Naive thymus-derived CD8-positive, alpha-beta T cell (primary cell): ENCODE data around the gene PRDM11. TPM values are rescaled to one million over a fixed set of nuclear protein-coding genes. Genes with fewer than 3 reads are reported as not detected.

Experiments
- ATAC-seq, 2 donors: fragments of 150-1000 bp; cut with Tn5 transposase in 1 of 2; sonication (Bioruptor Pico), chemical (Tn5 transposase) in 1 of 2; 1 replicate in 1 of 2; 2 replicates in 1 of 2; pipeline ENCODE4 v1.10.0; 2021; ENCODE audit warnings: mild to moderate bottlenecking in 2 of 2, moderate library complexity in 2 of 2
- POLR2A ChIA-PET: fragments of 350-600 bp; sonication (Branson Sonifier 250); formaldehyde crosslinking; loops from one replicate; lab custom pipeline; 2021; ENCODE audit warnings: antibody characterized with exemption; lab: Charles Lee
- DNase-seq, 10 donors: peaks; one replicate each; pipeline versions ENCODE4 v3.0.0 to v3.0.0-alpha.2; 2020 to 2022
- H3K27ac Mint-ChIP-seq, 10 donors: one replicate each; pipeline ENCODE4 v1.8.0; 2020 to 2022; ENCODE audit warnings: mild to moderate bottlenecking in 10 of 10, mixed read lengths in 10 of 10, moderate library complexity in 4 of 10, inconsistent platforms in 1 of 10
- H3K27me3 Mint-ChIP-seq, 5 donors: one replicate each; pipeline ENCODE4 v1.8.0; 2021 to 2022; ENCODE audit warnings: mixed read lengths in 5 of 5
- H3K36me3 Mint-ChIP-seq, 3 donors: one replicate each; pipeline ENCODE4 v1.8.0; 2020 to 2022; ENCODE audit warnings: mixed read lengths in 3 of 3, mild to moderate bottlenecking in 2 of 3, inconsistent platforms in 1 of 3
- H3K4me1 Mint-ChIP-seq, 4 donors: one replicate each; pipeline ENCODE4 v1.8.0; 2021 to 2022; ENCODE audit warnings: mixed read lengths in 4 of 4
- H3K4me3 Mint-ChIP-seq, 10 donors: one replicate each; pipeline ENCODE4 v1.8.0; 2020 to 2022; ENCODE audit warnings: mild to moderate bottlenecking in 10 of 10, mixed read lengths in 10 of 10, moderate library complexity in 6 of 10, inconsistent platforms in 1 of 10
- H3K9me3 Mint-ChIP-seq, 9 donors: one replicate each; pipeline ENCODE4 v1.8.0; 2020 to 2022; ENCODE audit warnings: mixed read lengths in 9 of 9, mild to moderate bottlenecking in 3 of 9, inconsistent platforms in 1 of 9, moderate library complexity in 1 of 9
- polyA plus RNA-seq, 3 donors: library from polyadenylated mRNA; unstranded; fragments of 300-500 nt; fragmentation: Illumina TruSeq; gene quantifications; one replicate each; pipeline ENCODE4 v1.2.3, GENCODE V29; 2021
- total RNA-seq, 8 experiments: library from RNA in 2 of 8; stranded (reverse) in 2 of 8; gene quantifications; one replicate each; pipeline ENCODE4 v1.2.3 and lab custom pipeline; 2021 to 2026

Gene PRDM11
- total and polyA plus RNA-seq, 5 experiments from 2014 or later = 0.49 to 12.0 (median 1.4) TPM

DNA sequence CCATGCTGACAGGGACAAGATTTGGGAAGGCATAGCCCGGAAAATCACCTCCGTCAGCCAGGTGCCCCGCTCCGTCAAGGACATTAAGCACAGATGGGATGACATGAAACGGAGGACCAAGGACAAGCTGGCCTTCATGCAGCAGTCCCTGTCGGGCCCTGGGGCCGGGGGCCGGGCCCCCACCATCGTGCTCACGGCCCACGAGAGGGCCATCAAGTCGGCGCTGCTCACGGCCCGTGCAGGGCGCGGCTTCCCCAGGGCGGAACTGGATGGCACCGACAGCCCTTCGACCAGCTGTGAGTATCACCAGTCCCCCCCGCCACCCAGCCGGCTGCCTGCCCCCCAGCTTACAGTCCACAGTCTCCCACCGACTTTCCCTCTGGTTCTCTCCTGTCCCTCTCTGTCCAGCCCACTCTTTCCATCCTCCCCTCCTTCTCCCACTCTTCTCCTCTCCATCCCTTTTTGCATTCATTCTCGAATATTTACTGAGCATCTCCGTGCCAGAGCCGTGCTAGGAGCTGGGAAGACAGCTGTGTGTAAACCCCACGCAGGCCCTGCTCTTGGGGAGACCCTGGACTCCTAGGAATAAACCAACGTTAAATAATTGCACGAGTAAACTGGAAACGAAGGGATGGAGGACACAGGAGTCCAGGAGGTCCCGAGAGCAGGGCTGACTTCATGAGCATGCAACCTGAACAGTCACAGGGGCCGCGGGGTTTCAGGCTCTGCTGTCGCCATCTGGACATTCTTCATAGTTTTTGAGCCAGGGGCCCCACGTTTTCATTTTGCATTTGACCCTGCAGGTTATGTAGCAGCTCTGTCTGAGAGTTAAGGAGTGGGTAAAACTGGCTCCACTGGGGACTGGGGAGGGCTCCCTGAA, 62.8 kb downstream of the PRDM11 start:
- DNase-seq = no peak
- Mint-ChIP-seq H3K4me1 (peaks cover 5 to 17% (median 11%) of the 10 kb centered on the region in 4 donors), H3K27ac (peak overlapping the region in 2 of 10 donors; percentile 53 to 88), H3K9me3 (no peaks in the 10 kb centered on the region), H3K36me3 (peaks cover 4 to 52% (median 16%) of the 10 kb centered on the region in 3 donors), H3K27me3 (no peaks in the 10 kb centered on the region), H3K4me3 (no peak overlapping the region)
- POLR2A ChIA-PET = no interaction called here
- ATAC-seq = no peak

DNA sequence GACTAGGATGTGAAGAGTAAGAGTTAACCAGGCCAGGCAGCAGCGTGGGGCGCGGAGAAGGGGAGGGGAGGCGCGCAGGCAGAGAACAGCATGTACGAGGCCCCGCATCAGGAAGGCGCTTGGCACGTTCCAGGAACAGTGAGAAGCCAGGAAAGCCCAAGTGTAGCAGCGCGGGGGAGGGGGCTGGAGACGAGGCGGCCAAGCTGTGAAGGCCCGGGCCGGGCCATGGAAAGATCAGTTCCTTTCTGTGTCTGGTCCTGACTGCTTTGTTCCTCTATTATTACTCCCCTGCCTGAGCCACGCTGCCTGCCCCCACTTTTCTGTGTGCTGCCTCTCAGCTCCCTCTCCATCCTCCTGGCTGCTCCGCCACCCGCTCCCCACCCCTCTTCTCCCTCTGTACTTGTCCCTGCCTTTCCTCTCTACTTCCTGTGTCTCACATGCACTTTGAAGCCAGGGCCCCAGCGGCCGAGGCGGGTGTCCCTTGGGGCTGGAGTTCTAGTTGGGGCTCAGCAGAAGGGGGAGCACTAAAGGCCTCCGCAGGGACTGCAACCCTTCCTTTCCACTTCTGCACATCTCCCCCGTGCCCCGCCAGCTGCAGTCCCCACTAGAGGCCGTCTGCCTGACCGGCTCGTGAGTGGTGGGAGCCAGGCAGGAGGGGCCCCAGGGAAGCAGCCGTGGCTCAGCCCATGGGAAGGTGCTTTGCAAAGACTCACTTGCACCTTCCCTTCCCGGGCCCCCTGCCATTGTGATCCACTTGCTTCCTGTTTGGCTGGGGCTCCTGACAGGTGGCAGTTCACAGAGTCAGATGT, 63.7 kb downstream of the PRDM11 start:
- peaks cover 5 to 17% (median 12%) of the 10 kb centered on the region in 4 donors for H3K4me1 Mint-ChIP-seq
- POLR2A ChIA-PET = no interaction called here
- no peaks in the 10 kb centered on the region for H3K27me3 Mint-ChIP-seq
- H3K9me3 Mint-ChIP-seq = no peaks in the 10 kb centered on the region
- peak overlapping the region in 1 of 10 donors; percentile 14 for H3K4me3 Mint-ChIP-seq
- no peak for ATAC-seq
- peak overlapping the region in 2 of 10 donors; percentile 53 to 81 for H3K27ac Mint-ChIP-seq
- no peak for DNase-seq
- peaks cover 4 to 50% (median 16%) of the 10 kb centered on the region in 3 donors for H3K36me3 Mint-ChIP-seq

DNA sequence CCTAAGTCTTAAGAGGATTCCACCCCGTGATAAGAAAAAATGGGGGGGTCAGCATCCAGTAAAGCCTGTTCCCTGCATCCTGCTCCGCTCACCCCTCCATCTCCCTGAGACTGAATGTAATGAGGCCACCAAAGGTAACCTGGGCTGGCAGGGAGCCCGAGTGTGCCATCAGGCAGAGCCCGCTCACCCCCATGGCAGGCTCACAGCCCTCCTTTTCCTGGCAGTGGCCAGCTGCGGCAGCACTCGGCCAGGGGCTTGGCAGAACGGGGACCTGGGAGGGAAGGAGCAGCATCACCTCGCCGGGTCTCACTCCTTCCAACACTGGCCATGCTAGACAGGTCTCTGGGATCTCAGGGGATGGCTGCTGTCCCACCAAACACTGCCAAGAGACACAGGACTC, 64.4 kb downstream of the PRDM11 start:
- ATAC-seq = no peak
- Mint-ChIP-seq H3K27me3 (no peaks in the 10 kb centered on the region), H3K36me3 (peaks cover 4 to 45% (median 16%) of the 10 kb centered on the region in 3 donors), H3K4me1 (peaks cover 5 to 20% (median 11%) of the 10 kb centered on the region in 4 donors), H3K27ac (no peak overlapping the region), H3K9me3 (no peaks in the 10 kb centered on the region), H3K4me3 (no peak overlapping the region)
- POLR2A ChIA-PET = no interaction called here
- DNase-seq = no peak

DNA sequence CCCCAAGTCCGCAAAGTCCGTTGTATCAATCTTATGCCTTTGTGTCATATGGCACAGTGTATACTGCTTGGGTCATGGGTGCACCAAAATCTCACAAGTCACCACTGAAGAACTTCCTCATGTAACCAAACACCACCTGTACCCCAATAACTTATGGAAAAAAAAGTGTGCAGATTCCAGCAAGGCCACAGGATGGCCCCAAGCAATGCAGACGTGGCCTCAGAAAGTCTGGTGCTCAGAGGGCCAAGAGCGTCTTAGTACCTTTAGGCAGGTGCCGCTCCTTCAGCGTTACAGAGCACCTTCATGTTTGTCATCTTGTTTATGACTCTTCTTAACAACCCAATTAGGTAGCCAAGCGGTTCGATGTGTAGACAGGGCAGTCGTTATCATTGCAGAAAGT, 65.3 kb downstream of the PRDM11 start:
- Mint-ChIP-seq H3K27me3 (no peaks in the 10 kb centered on the region), H3K36me3 (peaks cover 4 to 43% (median 14%) of the 10 kb centered on the region in 3 donors), H3K4me1 (peaks cover 5 to 20% (median 11%) of the 10 kb centered on the region in 4 donors), H3K9me3 (no peaks in the 10 kb centered on the region), H3K27ac (peak overlapping the region in 1 of 10 donors; percentile 29), H3K4me3 (no peak overlapping the region)
- POLR2A ChIA-PET = no interaction called here
- ATAC-seq (no peak), DNase-seq (no peak)

DNA sequence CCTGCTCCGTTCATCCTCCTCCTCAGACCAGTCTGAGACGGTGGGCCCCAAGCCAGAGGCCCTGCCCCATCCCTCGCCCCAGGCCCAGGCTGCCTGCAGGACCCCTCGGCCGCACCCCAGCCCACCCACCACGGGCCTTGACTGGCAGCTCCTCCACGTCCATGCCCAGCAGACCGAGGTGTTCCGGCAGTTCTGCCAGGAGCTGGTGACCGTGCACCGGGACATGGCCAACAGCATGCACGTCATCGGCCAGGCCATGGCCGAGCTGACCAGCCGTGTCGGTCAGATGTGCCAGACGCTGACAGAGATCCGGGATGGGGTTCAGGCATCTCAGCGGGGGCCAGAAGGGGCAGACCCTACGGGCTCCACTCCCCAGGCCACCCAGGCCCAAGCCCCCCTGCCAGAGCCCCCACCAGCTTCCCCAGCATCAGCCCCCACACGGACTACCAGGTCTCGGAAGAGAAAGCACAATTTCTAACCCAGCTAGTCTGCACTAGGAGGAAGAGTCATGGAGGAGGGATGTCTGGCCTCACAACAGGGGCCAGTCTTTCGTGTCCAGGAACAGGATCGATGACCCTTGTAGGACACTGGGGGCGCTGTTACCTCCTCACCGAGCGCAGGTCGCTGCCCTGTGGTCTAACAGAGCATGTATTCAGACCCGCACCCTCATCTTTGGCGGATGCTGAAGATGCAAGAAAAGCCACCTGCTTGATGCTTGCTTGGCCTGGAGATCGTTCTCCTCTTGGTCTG, 66.3 kb downstream of the PRDM11 start:
- H3K4me3 Mint-ChIP-seq = peak overlapping the region in 1 of 10 donors; percentile 33
- H3K27me3 Mint-ChIP-seq = no peaks in the 10 kb centered on the region
- H3K9me3 Mint-ChIP-seq = no peaks in the 10 kb centered on the region
- ATAC-seq (no peak), DNase-seq (no peak)
- H3K4me1 Mint-ChIP-seq = peaks cover 5 to 20% (median 10%) of the 10 kb centered on the region in 4 donors
- no peak overlapping the region for H3K27ac Mint-ChIP-seq
- POLR2A ChIA-PET = no interaction called here
- H3K36me3 Mint-ChIP-seq = peaks cover 4 to 40% (median 14%) of the 10 kb centered on the region in 3 donors

DNA sequence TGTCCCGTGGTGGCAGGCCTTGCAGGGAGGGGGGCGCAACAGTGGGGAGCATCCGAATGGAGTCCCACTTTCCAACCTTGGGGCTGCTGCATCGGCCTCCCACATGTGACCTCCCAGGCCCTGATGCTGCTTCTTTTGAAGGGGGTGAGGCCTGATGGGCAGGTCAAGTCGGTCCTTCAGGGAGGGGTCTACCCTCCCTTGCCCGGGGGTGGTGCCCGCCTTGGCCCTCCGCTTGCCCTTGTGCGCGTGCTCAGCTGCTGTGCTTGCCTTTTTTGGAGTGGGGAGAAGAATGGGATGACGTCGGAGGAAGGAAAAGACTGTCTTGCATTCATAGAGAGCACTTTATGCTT, 66.9 kb downstream of the PRDM11 start:
- peaks cover 4 to 40% (median 14%) of the 10 kb centered on the region in 3 donors for H3K36me3 Mint-ChIP-seq
- peak overlapping the region in 1 of 10 donors; percentile 66 for H3K27ac Mint-ChIP-seq
- no peaks in the 10 kb centered on the region for H3K9me3 Mint-ChIP-seq
- peaks cover 3 to 20% (median 10%) of the 10 kb centered on the region in 4 donors for H3K4me1 Mint-ChIP-seq
- peak overlapping the region in 1 of 10 donors; percentile 33 for H3K4me3 Mint-ChIP-seq
- ATAC-seq = no peak
- no peak for DNase-seq
- POLR2A ChIA-PET = no interaction called here
- no peaks in the 10 kb centered on the region for H3K27me3 Mint-ChIP-seq

DNA sequence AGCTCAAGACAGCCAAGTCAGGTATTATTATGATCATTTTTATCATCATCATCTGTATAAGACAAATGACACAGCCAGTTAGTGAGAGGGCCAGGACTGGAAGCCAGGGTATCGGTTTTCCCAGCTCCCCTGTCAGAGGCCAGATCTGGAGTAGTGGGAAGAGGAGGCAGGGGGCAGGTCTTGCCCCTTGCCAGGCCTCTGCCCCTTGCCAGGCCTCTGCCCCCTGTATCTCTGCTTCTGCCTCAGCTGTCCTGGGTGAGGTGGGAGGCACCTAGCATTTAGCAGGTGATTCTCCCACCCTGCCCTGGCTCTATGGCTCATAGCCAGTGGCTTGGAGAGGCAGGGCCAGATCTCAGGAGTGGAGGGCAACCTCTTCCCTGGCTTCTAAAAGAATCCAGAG, 67.3 kb downstream of the PRDM11 start:
- POLR2A ChIA-PET = no interaction called here
- no peak for DNase-seq
- H3K4me3 Mint-ChIP-seq = no peak overlapping the region
- peaks cover 3 to 20% (median 10%) of the 10 kb centered on the region in 4 donors for H3K4me1 Mint-ChIP-seq
- no peaks in the 10 kb centered on the region for H3K27me3 Mint-ChIP-seq
- H3K9me3 Mint-ChIP-seq = no peaks in the 10 kb centered on the region
- H3K27ac Mint-ChIP-seq = peak overlapping the region in 1 of 10 donors; percentile 66
- H3K36me3 Mint-ChIP-seq = peaks cover 4 to 37% (median 14%) of the 10 kb centered on the region in 3 donors
- no peak for ATAC-seq

DNA sequence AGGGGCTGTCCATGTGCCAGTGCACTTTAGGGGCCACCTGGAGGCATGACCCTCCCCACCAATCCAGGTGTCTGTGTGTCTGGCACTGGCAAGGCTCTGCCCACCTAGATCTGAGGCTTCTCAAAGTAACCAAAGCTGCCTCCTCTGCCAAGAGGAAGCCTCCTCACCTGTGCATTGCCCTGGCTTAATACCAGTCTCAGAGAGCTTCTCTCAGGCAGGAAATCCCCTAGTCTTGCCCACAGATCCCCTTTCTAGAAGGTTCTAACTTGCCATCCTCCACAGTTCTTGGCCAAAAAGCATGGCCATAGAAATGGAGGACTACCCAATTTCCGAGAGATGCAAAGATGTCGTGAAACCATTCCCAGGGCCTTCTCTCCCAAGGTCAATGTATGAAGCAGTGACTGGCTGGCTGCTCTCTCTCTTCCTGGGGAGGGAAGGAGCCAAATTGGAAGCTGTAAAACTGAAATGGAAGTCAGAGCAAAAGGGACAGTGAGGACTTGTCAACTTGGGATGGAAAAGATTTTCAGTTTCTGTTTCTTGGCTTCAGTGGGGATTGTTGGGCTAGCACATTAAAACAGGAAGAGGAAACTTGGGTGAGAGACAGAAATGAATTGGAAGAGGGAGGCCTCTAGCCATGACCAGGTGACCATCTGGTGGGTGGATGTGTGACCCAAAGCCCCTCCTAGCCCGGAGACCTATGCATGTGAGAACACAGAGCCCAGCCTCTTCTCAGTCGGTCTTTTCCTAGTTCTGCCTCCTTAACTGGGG, 68.8 kb downstream of the PRDM11 start:
- Mint-ChIP-seq H3K4me3 (no peak overlapping the region), H3K27me3 (no peaks in the 10 kb centered on the region), H3K9me3 (no peaks in the 10 kb centered on the region), H3K27ac (peak overlapping the region in 3 of 10 donors; percentile 40 to 70 (median 54)), H3K4me1 (peaks cover 0 to 9% (median 3%) of the 10 kb centered on the region in 4 donors), H3K36me3 (peaks cover 4 to 42% (median 13%) of the 10 kb centered on the region in 3 donors)
- DNase-seq (no peak), ATAC-seq (no peak)
- POLR2A ChIA-PET = no interaction called here

DNA sequence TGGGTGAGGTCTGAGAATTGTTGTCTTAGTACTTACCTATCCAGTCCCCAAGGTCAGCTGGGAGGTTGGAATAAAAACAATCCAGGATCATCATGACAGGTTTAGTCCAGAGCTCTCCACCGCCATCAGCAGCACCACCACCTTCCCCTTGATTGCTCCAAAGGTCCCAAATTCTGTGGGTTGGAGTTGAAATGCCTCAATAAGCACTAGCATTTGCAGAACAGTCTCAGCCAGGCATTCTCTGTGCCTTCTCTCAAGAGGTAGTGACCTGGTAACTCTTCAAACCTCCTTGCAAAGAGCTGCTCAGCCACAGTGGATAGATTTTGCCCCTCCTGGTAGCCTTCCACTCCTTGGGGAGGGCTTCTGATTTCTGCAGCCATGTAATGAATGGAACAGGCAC, 69.6 kb downstream of the PRDM11 start:
- no peak for DNase-seq
- Mint-ChIP-seq H3K27ac (peak overlapping the region in 2 of 10 donors; percentile 21 to 40), H3K4me1 (peaks cover 0 to 6% (median 3%) of the 10 kb centered on the region in 4 donors), H3K27me3 (no peaks in the 10 kb centered on the region), H3K36me3 (peaks cover 8 to 47% (median 13%) of the 10 kb centered on the region in 3 donors), H3K4me3 (no peak overlapping the region), H3K9me3 (no peaks in the 10 kb centered on the region)
- POLR2A ChIA-PET = no interaction called here
- ATAC-seq = no peak

DNA sequence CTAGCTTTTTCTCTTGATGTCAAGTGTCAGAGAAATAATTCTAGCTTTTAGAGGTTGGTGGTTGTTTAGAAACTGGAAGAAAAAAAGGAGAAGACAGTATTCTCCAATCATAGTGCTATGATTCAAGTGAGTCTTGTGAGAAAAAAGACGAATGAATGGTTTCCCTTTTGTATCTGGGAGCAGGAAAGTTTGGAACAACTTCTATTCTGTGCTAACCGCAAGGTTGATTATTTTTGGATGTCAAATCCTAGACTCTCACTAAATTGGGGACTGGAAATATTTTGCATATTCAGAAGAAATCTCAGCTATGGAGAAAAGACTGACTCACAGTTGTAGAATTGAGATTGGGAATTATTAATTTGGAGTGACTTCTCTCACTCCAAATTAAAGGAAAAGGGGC, 70.5 kb downstream of the PRDM11 start:
- Mint-ChIP-seq H3K27me3 (no peaks in the 10 kb centered on the region), H3K27ac (no peak overlapping the region), H3K36me3 (peaks cover 7 to 51% (median 13%) of the 10 kb centered on the region in 3 donors), H3K4me1 (peaks cover 0 to 6% (median 3%) of the 10 kb centered on the region in 4 donors), H3K9me3 (no peaks in the 10 kb centered on the region), H3K4me3 (no peak overlapping the region)
- ATAC-seq (no peak), DNase-seq (no peak)
- POLR2A ChIA-PET = no interaction called here

DNA sequence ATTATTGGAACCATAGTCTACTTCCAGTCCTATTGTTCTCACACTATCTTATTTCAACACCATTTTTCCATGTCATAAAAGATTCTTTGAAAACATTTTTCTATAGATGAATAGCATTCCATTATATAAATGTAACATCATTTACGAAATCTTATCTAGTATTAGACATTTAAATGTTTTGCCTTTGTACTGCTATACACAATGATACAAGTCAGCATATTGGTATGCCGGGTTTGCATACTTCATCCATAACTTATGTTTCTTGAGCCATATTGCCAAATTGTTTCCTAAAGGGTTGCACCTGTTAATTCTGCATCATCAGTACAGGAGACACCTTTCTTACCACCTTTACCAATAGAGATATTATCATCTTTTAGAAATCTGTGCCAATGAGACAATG, 71.6 kb downstream of the PRDM11 start:
- Mint-ChIP-seq H3K27ac (no peak overlapping the region), H3K4me3 (no peak overlapping the region), H3K27me3 (no peaks in the 10 kb centered on the region), H3K36me3 (peaks cover 7 to 46% (median 15%) of the 10 kb centered on the region in 3 donors), H3K9me3 (no peaks in the 10 kb centered on the region), H3K4me1 (peaks cover 0 to 6% (median 3%) of the 10 kb centered on the region in 4 donors)
- ATAC-seq (no peak), DNase-seq (no peak)
- POLR2A ChIA-PET = no interaction called here

DNA sequence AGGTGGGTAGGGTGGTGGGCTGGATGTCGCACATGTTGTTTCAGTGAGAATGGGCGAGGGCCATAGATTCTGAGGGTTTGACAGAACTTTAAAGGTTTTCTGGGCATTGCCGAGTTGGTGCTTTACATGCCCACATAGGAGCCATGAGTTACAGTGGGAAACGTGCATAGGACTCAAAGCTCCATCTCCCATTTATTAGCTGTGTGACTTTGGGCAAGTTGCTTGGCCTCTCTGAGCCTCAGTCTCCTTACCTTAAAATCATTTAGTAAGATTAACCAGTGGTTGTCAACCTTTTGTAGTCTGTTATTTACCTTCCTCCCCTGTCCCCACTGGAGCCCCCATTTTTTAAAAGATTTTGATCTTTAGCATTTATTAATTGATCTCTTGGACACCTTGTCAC, 72.3 kb downstream of the PRDM11 start:
- no peak for ATAC-seq
- Mint-ChIP-seq H3K36me3 (peaks cover 7 to 41% (median 11%) of the 10 kb centered on the region in 3 donors), H3K9me3 (no peaks in the 10 kb centered on the region), H3K27me3 (no peaks in the 10 kb centered on the region), H3K4me1 (peaks cover 0 to 5% (median 1%) of the 10 kb centered on the region in 4 donors), H3K27ac (no peak overlapping the region), H3K4me3 (no peak overlapping the region)
- POLR2A ChIA-PET = no interaction called here
- no peak for DNase-seq
